Dermis blood vessel endothelial cell (primary cell): ENCODE results near the gene BTF3. TPM values are rescaled to one million over a fixed set of nuclear protein-coding genes. Genes with fewer than 3 reads are reported as not detected.
"Not testable (repeated sequence)": the region's sequence is repeated elsewhere in the genome, so short reads cannot be mapped to it uniquely, and the experiment has no call there.

Source experiments
- DNase-seq: peaks from one replicate; pipeline ENCODE4 v3.0.0; 2010
- total RNA-seq: library from RNA; depleted of rRNA; stranded (reverse); fragments of >200 nt; gene quantifications from 2 replicates; pipeline ENCODE4 v1.2.3, GENCODE V29; 2014

BTF3 gene
- total RNA-seq, result 250 and 286 TPM in 2 replicates

GRCh38 chr5:73498057-73498992, at the start of gene BTF3:
Gene BTF3 (plus strand): TSS chr5:73498442. CDS start chr5:73498668, 226 bp downstream.
- DNase-seq, result peak; percentile 98

- DNase-seq, result peak; percentile 77
These were observed 49.6 kb upstream of the BTF3 start, which contains the start of gene FOXD1 for GRCh38 chr5:73448463-73449136. Gene FOXD1 (minus strand): TSS chr5:73448777. CDS start chr5:73448362, 415 bp downstream.

GRCh38 chr5:73450137-73450536, 48.1 kb upstream of the BTF3 start:
- DNase-seq, result no peak

GRCh38 chr5:73450672-73451223, 47.5 kb upstream of the BTF3 start:
- DNase-seq, result peak; percentile 37

GRCh38 chr5:73451224-73452130, 46.8 kb upstream of the BTF3 start:
- peak; percentile 75 for DNase-seq

GRCh38 chr5:73452215-73452614, 46.0 kb upstream of the BTF3 start:
- DNase-seq, result no peak

- DNase-seq, result peak; percentile 79
These were observed 43.7 kb upstream of the BTF3 start for GRCh38 chr5:73454379-73455036.

GRCh38 chr5:73456462-73456861, 41.8 kb upstream of the BTF3 start:
- not testable (repeated sequence) for DNase-seq

GRCh38 chr5:73459366-73459765, 38.9 kb upstream of the BTF3 start:
- DNase-seq, result no peak

GRCh38 chr5:73460133-73460532, 38.1 kb upstream of the BTF3 start:
- DNase-seq, result no peak

- peak; percentile 93 for DNase-seq
These were observed 34.1 kb upstream of the BTF3 start for GRCh38 chr5:73464016-73464745.

- DNase-seq, result not testable (repeated sequence)
These were observed 29.6 kb upstream of the BTF3 start for GRCh38 chr5:73468638-73469037.

- DNase-seq, result no peak
These were observed 28.4 kb upstream of the BTF3 start for GRCh38 chr5:73469878-73470277.

- DNase-seq, result no peak
These were observed 26.6 kb upstream of the BTF3 start for GRCh38 chr5:73471654-73472053.

- DNase-seq, result no peak
These were observed 26.1 kb upstream of the BTF3 start for GRCh38 chr5:73472116-73472515.

GRCh38 chr5:73480500-73480899, 17.7 kb upstream of the BTF3 start:
- DNase-seq, result no peak

- DNase-seq, result no peak
These were observed 15.7 kb upstream of the BTF3 start for GRCh38 chr5:73482383-73483136.

- DNase-seq, result no peak
These were observed 14.6 kb upstream of the BTF3 start for GRCh38 chr5:73483676-73484075.

GRCh38 chr5:73484511-73484910, 13.7 kb upstream of the BTF3 start:
- no peak for DNase-seq

GRCh38 chr5:73485715-73486114, 12.5 kb upstream of the BTF3 start:
- DNase-seq, result no peak
